HepG2 (cell line): Measurements from ENCODE around the gene CPA2. TPM values are rescaled to one million over a fixed set of nuclear protein-coding genes. Genes with fewer than 3 reads are reported as not detected.

Source experiments
- ATAC-seq: fragments of 200-7000 bp; cut with Tn5 transposase; 3 replicates; pipeline ENCODE4 v1.9.1; 2020; ENCODE audit warnings: mild to moderate bottlenecking, moderate library complexity
- BruUV-seq: library from RNA; stranded (reverse); fragments of 400-500 nt; replicated peaks from 2 replicates; lab custom pipeline; 2021; lab: Mats Ljungman, UMichigan
- CTCF ChIA-PET: fragments of 300-600 bp; formaldehyde crosslinking; extraction: SDS; loops from one replicate; lab custom pipeline; 2021; ENCODE audit warnings: low total read pairs, inconsistent platforms, low intra/inter-chr PET ratio; lab: Yijun Ruan, JAX
- POLR2A ChIA-PET: fragments of 350-600 bp; sonication (Branson Sonifier 250); formaldehyde crosslinking; loops from one replicate; lab custom pipeline; 2020; ENCODE audit warnings: antibody characterized with exemption, inconsistent platforms; lab: Yijun Ruan, JAX
- DNase-seq: peaks from one replicate; pipeline ENCODE4 v3.0.0-alpha.2; 2015; ENCODE audit warnings: low spot score
- FAIRE-seq: peaks from 3 replicates; lab custom pipeline; 2011; peaks lifted over from hg19 to GRCh38; lab: Jason Lieb, UNC
- H2AFZ ChIP-seq: one replicate; pipeline ENCODE4 v1.6.1; 2011; ENCODE audit warnings: low read length, inconsistent platforms
- H3K27ac ChIP-seq: fragments of 300-600 bp; 3 replicates; pipeline ENCODE4 v1.8.0; 2011; ENCODE audit warnings: mixed run types, mild to moderate bottlenecking, mixed read lengths, low read length, inconsistent platforms; ENCODE audit not compliant: insufficient read depth; ENCODE audit errors: extremely low read length
- H3K27me3 ChIP-seq, 2 experiments: fragments of 200-600 bp in 1 of 2; 2 replicates in 1 of 2; 3 replicates in 1 of 2; pipeline versions ENCODE4 v1.6.0 to v1.8.0; 2011; ENCODE audit warnings: low read length in 2 of 2, mild to moderate bottlenecking in 2 of 2, moderate library complexity in 2 of 2, inconsistent platforms in 1 of 2; ENCODE audit not compliant: insufficient read depth in 2 of 2, control insufficient read depth in 1 of 2
- H3K36me3 ChIP-seq, 2 experiments: fragments of 200-600 bp in 1 of 2; replicated peaks in 1 of 2; 2 replicates in 1 of 2; 3 replicates in 1 of 2; pipeline versions ENCODE4 v1.5.1 to v1.8.0; 2011; ENCODE audit warnings: low read length in 2 of 2, inconsistent platforms in 1 of 2; ENCODE audit not compliant: insufficient read depth in 2 of 2, control insufficient read depth in 1 of 2
- H3K4me1 ChIP-seq: 2 replicates; pipeline ENCODE4 v1.5.1; 2012; ENCODE audit warnings: low read length, inconsistent platforms; ENCODE audit not compliant: insufficient read depth
- H3K4me2 ChIP-seq: 2 replicates; pipeline ENCODE4 v1.6.0; 2011; ENCODE audit warnings: low read depth, low read length, inconsistent platforms
- H3K4me3 ChIP-seq, 3 experiments: fragments of 200-600 bp in 1 of 3; sonication (generic), shearing (Covaris generic) in 1 of 3; replicated peaks in 1 of 3; 2 replicates each; pipeline ENCODE4 v1.5.1; 2011 to 2016; ENCODE audit warnings: low read length in 3 of 3, inconsistent platforms in 2 of 3, low read depth in 2 of 3, mild to moderate bottlenecking in 2 of 3, control low read depth in 1 of 3, mixed read lengths in 1 of 3; ENCODE audit not compliant: insufficient read depth in 1 of 3
- H3K79me2 ChIP-seq: one replicate; pipeline ENCODE4 v1.6.1; 2011; ENCODE audit warnings: low read length, inconsistent platforms; ENCODE audit not compliant: insufficient read depth
- H3K9ac ChIP-seq: 2 replicates; pipeline ENCODE4 v1.6.0; 2011; ENCODE audit warnings: mild to moderate bottlenecking, low read depth, low read length, inconsistent platforms; ENCODE audit not compliant: insufficient read depth
- H3K9me3 ChIP-seq: 2 replicates; pipeline ENCODE4 v1.5.1; 2012; ENCODE audit warnings: mild to moderate bottlenecking, low read length
- H4K20me1 ChIP-seq: 2 replicates; pipeline ENCODE4 v1.6.0; 2011; ENCODE audit warnings: inconsistent platforms, mild to moderate bottlenecking, low read length, moderate library complexity; ENCODE audit not compliant: insufficient read depth
- ARNT2 ChIP-seq: sonication (generic); formaldehyde crosslinking; IDR thresholded peaks from 2 replicates; pipeline ENCODE4 v1.8.0; 2022; ENCODE audit warnings: mild to moderate bottlenecking, low read depth, missing genetic modification reagents, moderate library complexity
- DNMT3B ChIP-seq: conservative IDR thresholded peaks from 2 replicates; pipeline ENCODE4 v1.6.1; 2016; ENCODE audit warnings: missing biosample characterization, control low read depth
- HMG20B ChIP-seq: conservative IDR thresholded peaks from 2 replicates; pipeline ENCODE4 v1.6.1; 2016; ENCODE audit warnings: missing genetic modification reagents, missing compliant biosample characterization
- KDM5B ChIP-seq: sonication (generic); formaldehyde crosslinking; IDR thresholded peaks from 2 replicates; pipeline ENCODE4 v1.4.0; 2020; ENCODE audit warnings: missing genetic modification reagents, mild to moderate bottlenecking, borderline replicate concordance
- KLF13 ChIP-seq: sonication (generic); formaldehyde crosslinking; IDR thresholded peaks from 2 replicates; pipeline ENCODE4 v1.4.0; 2020; ENCODE audit warnings: mild to moderate bottlenecking, missing genetic modification reagents
- MED1 ChIP-seq: sonication (generic); formaldehyde crosslinking; IDR thresholded peaks from 2 replicates; pipeline ENCODE4 v1.4.0; 2020; ENCODE audit warnings: missing genetic modification reagents
- PAF1 ChIP-seq: IDR thresholded peaks from 2 replicates; pipeline ENCODE4 v1.6.1; 2016; ENCODE audit warnings: missing genetic modification reagents, missing compliant biosample characterization
- PHB2 ChIP-seq: fragments of 450-650 bp; IDR thresholded peaks from 2 replicates; pipeline ENCODE4 v1.6.1; 2018; ENCODE audit not compliant: partially characterized antibody
- PRDM10 ChIP-seq: sonication (generic); formaldehyde crosslinking; IDR thresholded peaks from 2 replicates; pipeline ENCODE4 v1.4.0; 2020; ENCODE audit warnings: low read depth, missing genetic modification reagents
- TCF7L2 ChIP-seq: IDR thresholded peaks from 2 replicates; pipeline ENCODE4 v1.6.1; 2011; ENCODE audit warnings: mild to moderate bottlenecking, low read depth, low read length, moderate library complexity
- ZNF777 ChIP-seq: sonication (generic); formaldehyde crosslinking; IDR thresholded peaks from 2 replicates; pipeline ENCODE4 v1.4.0; 2020; ENCODE audit warnings: missing genetic modification reagents
- WGBS: methylation state at CpG from one replicate; pipeline ENCODE4 v1.1.6; 2017; ENCODE audit warnings: low lambda C conversion rate; 5-methylcytosine and 5-hydroxymethylcytosine counted together
- in situ Hi-C: cut with HindIII; loops from 2 replicates; pipeline ENCODE4 v1.10.0; 2017; ENCODE audit warnings: low pct_unique_long_range_greater_than_20kb; ENCODE audit not compliant: extremely low pct_ligation_motif_present
- intact Hi-C: fragments of 100-400 bp; cut with micrococcal nuclease; formaldehyde crosslinking; loops from one replicate; pipeline ENCODE4 v1.10.0; 2022; ENCODE audit not compliant: unreplicated experiment
- polyA plus RNA-seq, 8 experiments: library from polyadenylated mRNA; depleted of rRNA in 3 of 8; stranded (reverse) in 7 of 8; unstranded in 1 of 8; fragments of >200 nt; fragmentation: Illumina TruSeq in 4 of 8; extraction: Trizol in 4 of 8; gene quantifications; 2 replicates each; pipeline versions ENCODE4 v1.2.1 to v1.2.3, GENCODE V29; 2011 to 2016; ENCODE audit warnings: low read depth in 4 of 8, missing spikeins in 1 of 8, mixed read lengths in 1 of 8; ENCODE audit not compliant: insufficient read depth in 1 of 8
- total RNA-seq, 5 experiments: library from RNA; depleted of rRNA; stranded (reverse); fragments of >200 nt; fragmentation: Illumina TruSeq; extraction: Trizol; gene quantifications; 2 replicates each; pipeline ENCODE4 v1.2.3, GENCODE V29; 2016; ENCODE audit warnings: low read depth in 1 of 5
- TF ChIP-seq, protein P1 (sequence below): sonication (generic); formaldehyde crosslinking; IDR thresholded peaks from 2 replicates; pipeline ENCODE4 v1.4.0; 2020; ENCODE audit warnings: mild to moderate bottlenecking, low read depth, missing genetic modification reagents
- TF ChIP-seq, protein P2 (sequence below): sonication (generic); formaldehyde crosslinking; IDR thresholded peaks from 2 replicates; pipeline ENCODE4 v1.4.0; 2020; ENCODE audit warnings: missing genetic modification reagents

Gene CPA2
- total and polyA plus RNA-seq, 2 of the 13 experiments (the other 11 are each of a cell fraction or from before 2014, with no cell fraction given) = not detected

DNA sequence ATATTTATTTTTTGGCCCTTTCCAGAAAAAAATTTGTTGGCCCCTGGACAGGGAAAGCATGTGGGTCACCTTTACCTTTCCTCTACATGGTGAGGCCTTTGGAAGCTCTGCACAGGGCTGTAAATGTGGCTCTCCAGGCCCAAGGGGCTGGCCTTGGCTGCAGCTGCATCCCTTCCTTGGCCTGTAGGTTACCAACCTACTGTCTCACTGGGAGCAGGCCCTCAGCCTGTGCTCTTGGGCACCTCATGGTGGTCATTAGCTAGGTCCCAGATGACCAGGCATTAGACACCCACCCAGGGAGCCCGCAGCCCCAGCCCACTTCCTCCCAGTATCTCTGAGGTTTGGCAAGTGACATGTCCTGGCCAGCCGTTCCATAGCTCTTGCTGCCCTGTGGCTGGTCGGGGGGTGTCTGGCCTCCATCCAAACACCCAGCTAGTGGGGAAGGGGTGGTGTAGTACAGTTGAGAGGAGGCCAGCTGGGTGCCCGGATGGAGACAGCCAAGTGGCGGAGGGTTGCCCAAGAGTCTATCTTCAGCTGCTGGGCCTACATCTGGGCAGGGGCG is 70.8 kb downstream of the CPA2 start:
- Histone ChIP-seq H4K20me1 (no peaks in the 10 kb centered on the region), H3K4me2 (no peak overlapping the region), H3K27me3 (no peaks in the 10 kb centered on the region; a peak in 1 of 5 replicates), H3K4me1 (no peaks in the 10 kb centered on the region), H3K9me3 (no peaks in the 10 kb centered on the region)
- no peak for FAIRE-seq
- CTCF ChIA-PET = no interaction called here
- in situ Hi-C loops (no loop called here), intact Hi-C loops (no loop called here)
- BruUV-seq = no TSS peak
- 83% methylated on average over 3 of the region's 6 CpGs for WGBS
- ATAC-seq = peak; percentile 39; the same call in 2 of the 3 replicates
- no peak for DNase-seq
- TF ChIP-seq KDM5B (CRISPR knock-in tag) (no peak), PHB2 (no peak), MED1 (CRISPR knock-in tag) (no peak), KLF13 (CRISPR knock-in tag) (no peak), PAF1 (CRISPR knock-in tag) (no peak), DNMT3B (CRISPR knock-in tag) (no peak), TCF7L2 (no peak), PRDM10 (CRISPR knock-in tag) (no peak), ARNT2 (no peak), ZNF777 (CRISPR knock-in tag) (no peak), HMG20B (CRISPR knock-in tag) (no peak)
- TF ChIP-seq, protein P1, sequence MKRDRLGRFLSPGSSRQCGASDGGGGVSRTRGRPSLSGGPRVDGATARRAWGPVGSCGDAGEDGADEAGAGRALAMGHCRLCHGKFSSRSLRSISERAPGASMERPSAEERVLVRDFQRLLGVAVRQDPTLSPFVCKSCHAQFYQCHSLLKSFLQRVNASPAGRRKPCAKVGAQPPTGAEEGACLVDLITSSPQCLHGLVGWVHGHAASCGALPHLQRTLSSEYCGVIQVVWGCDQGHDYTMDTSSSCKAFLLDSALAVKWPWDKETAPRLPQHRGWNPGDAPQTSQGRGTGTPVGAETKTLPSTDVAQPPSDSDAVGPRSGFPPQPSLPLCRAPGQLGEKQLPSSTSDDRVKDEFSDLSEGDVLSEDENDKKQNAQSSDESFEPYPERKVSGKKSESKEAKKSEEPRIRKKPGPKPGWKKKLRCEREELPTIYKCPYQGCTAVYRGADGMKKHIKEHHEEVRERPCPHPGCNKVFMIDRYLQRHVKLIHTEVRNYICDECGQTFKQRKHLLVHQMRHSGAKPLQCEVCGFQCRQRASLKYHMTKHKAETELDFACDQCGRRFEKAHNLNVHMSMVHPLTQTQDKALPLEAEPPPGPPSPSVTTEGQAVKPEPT (CRISPR knock-in tag) = no peak
- TF ChIP-seq, protein P2, sequence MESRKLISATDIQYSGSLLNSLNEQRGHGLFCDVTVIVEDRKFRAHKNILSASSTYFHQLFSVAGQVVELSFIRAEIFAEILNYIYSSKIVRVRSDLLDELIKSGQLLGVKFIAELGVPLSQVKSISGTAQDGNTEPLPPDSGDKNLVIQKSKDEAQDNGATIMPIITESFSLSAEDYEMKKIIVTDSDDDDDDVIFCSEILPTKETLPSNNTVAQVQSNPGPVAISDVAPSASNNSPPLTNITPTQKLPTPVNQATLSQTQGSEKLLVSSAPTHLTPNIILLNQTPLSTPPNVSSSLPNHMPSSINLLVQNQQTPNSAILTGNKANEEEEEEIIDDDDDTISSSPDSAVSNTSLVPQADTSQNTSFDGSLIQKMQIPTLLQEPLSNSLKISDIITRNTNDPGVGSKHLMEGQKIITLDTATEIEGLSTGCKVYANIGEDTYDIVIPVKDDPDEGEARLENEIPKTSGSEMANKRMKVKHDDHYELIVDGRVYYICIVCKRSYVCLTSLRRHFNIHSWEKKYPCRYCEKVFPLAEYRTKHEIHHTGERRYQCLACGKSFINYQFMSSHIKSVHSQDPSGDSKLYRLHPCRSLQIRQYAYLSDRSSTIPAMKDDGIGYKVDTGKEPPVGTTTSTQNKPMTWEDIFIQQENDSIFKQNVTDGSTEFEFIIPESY = no peak
- TF ChIP-seq, all 625 proteins: peak for 0
- no peak overlapping the region for H2AFZ ChIP-seq
- POLR2A ChIA-PET = no interaction called here
- H3K36me3 ChIP-seq = no peaks in the 10 kb centered on the region
- no peak overlapping the region for H3K4me3 ChIP-seq
- no peak overlapping the region for H3K9ac ChIP-seq
- no peaks in the 10 kb centered on the region for H3K79me2 ChIP-seq
- no peak overlapping the region for H3K27ac ChIP-seq
